Activated naive CD8-positive, alpha-beta T cell (primary cell): Measurements from ENCODE around the gene MCTP1.

ENCODE experiments used
- H3K27ac Mint-ChIP-seq: one replicate; pipeline ENCODE4 v1.8.0; 2021; ENCODE audit warnings: mixed read lengths
- H3K27me3 Mint-ChIP-seq: one replicate; pipeline ENCODE4 v1.8.0; 2021; ENCODE audit warnings: mixed read lengths
- H3K36me3 Mint-ChIP-seq: one replicate; pipeline ENCODE4 v1.8.0; 2021; ENCODE audit warnings: mixed read lengths
- H3K4me1 Mint-ChIP-seq: one replicate; pipeline ENCODE4 v1.8.0; 2021; ENCODE audit warnings: low read depth, mixed read lengths
- H3K4me3 Mint-ChIP-seq: one replicate; pipeline ENCODE4 v1.8.0; 2021; ENCODE audit warnings: mild to moderate bottlenecking, mixed read lengths
- H3K9me3 Mint-ChIP-seq: one replicate; pipeline ENCODE4 v1.8.0; 2021; ENCODE audit warnings: low read depth, mixed read lengths

MCTP1 gene

GRCh38 chr5:94796586-94796985 lies 488.3 kb downstream of the MCTP1 start:
- Mint-ChIP-seq H3K9me3 (no peaks in the 10 kb centered on the region), H3K27me3 (peaks cover 1% of the 10 kb centered on the region), H3K36me3 (no peaks in the 10 kb centered on the region), H3K4me3 (no peak overlapping the region), H3K27ac (no peak overlapping the region), H3K4me1 (peaks cover 42% of the 10 kb centered on the region)

- Mint-ChIP-seq H3K9me3 (no peaks in the 10 kb centered on the region), H3K27me3 (no peaks in the 10 kb centered on the region), H3K27ac (peak overlapping the region; percentile 95), H3K4me1 (peaks cover 40% of the 10 kb centered on the region), H3K36me3 (no peaks in the 10 kb centered on the region), H3K4me3 (peak overlapping the region; percentile 61)
Measured at GRCh38 chr5:94793816-94794198, 491.1 kb downstream of the MCTP1 start.

GRCh38 chr5:94793113-94793815 lies 491.6 kb downstream of the MCTP1 start:
- peaks cover 40% of the 10 kb centered on the region for H3K4me1 Mint-ChIP-seq
- H3K4me3 Mint-ChIP-seq = peak overlapping the region; percentile 61

GRCh38 chr5:94791829-94792228 lies 493.1 kb downstream of the MCTP1 start:
- Mint-ChIP-seq H3K9me3 (no peaks in the 10 kb centered on the region), H3K27ac (no peak overlapping the region), H3K36me3 (no peaks in the 10 kb centered on the region), H3K27me3 (no peaks in the 10 kb centered on the region), H3K4me1 (peaks cover 40% of the 10 kb centered on the region), H3K4me3 (no peak overlapping the region)

More at GRCh38 chr5:94793113-94793815, 491.6 kb downstream of the MCTP1 start:
- H3K9me3 Mint-ChIP-seq = no peaks in the 10 kb centered on the region
- no peaks in the 10 kb centered on the region for H3K27me3 Mint-ChIP-seq
- H3K36me3 Mint-ChIP-seq = no peaks in the 10 kb centered on the region
- peak overlapping the region; percentile 95 for H3K27ac Mint-ChIP-seq

GRCh38 chr5:94788527-94788926 lies 496.4 kb downstream of the MCTP1 start:
- no peaks in the 10 kb centered on the region for H3K36me3 Mint-ChIP-seq
- no peaks in the 10 kb centered on the region for H3K9me3 Mint-ChIP-seq
- peaks cover 13% of the 10 kb centered on the region for H3K4me1 Mint-ChIP-seq
- H3K27ac Mint-ChIP-seq = no peak overlapping the region
- no peak overlapping the region for H3K4me3 Mint-ChIP-seq
- H3K27me3 Mint-ChIP-seq = no peaks in the 10 kb centered on the region

GRCh38 chr5:94784536-94785505 lies 500.1 kb downstream of the MCTP1 start:
- H3K27me3 Mint-ChIP-seq = no peaks in the 10 kb centered on the region
- no peaks in the 10 kb centered on the region for H3K4me1 Mint-ChIP-seq
- H3K4me3 Mint-ChIP-seq = no peak overlapping the region
- no peaks in the 10 kb centered on the region for H3K36me3 Mint-ChIP-seq
- no peaks in the 10 kb centered on the region for H3K9me3 Mint-ChIP-seq
- H3K27ac Mint-ChIP-seq = no peak overlapping the region

- Mint-ChIP-seq H3K4me1 (no peaks in the 10 kb centered on the region), H3K27ac (no peak overlapping the region), H3K27me3 (peaks cover 3% of the 10 kb centered on the region), H3K36me3 (no peaks in the 10 kb centered on the region), H3K4me3 (no peak overlapping the region), H3K9me3 (no peaks in the 10 kb centered on the region)
Measured at GRCh38 chr5:94782383-94782782, 502.5 kb downstream of the MCTP1 start.

- no peaks in the 10 kb centered on the region for H3K36me3 Mint-ChIP-seq
- no peaks in the 10 kb centered on the region for H3K9me3 Mint-ChIP-seq
- no peaks in the 10 kb centered on the region for H3K4me1 Mint-ChIP-seq
- H3K4me3 Mint-ChIP-seq = no peak overlapping the region
- H3K27me3 Mint-ChIP-seq = peaks cover 3% of the 10 kb centered on the region
- H3K27ac Mint-ChIP-seq = no peak overlapping the region
Measured at GRCh38 chr5:94779684-94780083, 505.2 kb downstream of the MCTP1 start.

- no peak overlapping the region for H3K27ac Mint-ChIP-seq
- H3K9me3 Mint-ChIP-seq = no peaks in the 10 kb centered on the region
- H3K4me1 Mint-ChIP-seq = no peaks in the 10 kb centered on the region
- H3K36me3 Mint-ChIP-seq = no peaks in the 10 kb centered on the region
- H3K27me3 Mint-ChIP-seq = peaks cover 3% of the 10 kb centered on the region
- no peak overlapping the region for H3K4me3 Mint-ChIP-seq
Measured at GRCh38 chr5:94778732-94779131, 506.2 kb downstream of the MCTP1 start.

GRCh38 chr5:94778299-94778698 lies 506.6 kb downstream of the MCTP1 start:
- Mint-ChIP-seq H3K27me3 (peaks cover 3% of the 10 kb centered on the region), H3K4me1 (no peaks in the 10 kb centered on the region), H3K36me3 (no peaks in the 10 kb centered on the region), H3K4me3 (no peak overlapping the region), H3K27ac (no peak overlapping the region), H3K9me3 (no peaks in the 10 kb centered on the region)

GRCh38 chr5:94777056-94777880 lies 507.6 kb downstream of the MCTP1 start:
- Mint-ChIP-seq H3K27ac (no peak overlapping the region), H3K36me3 (no peaks in the 10 kb centered on the region), H3K4me3 (no peak overlapping the region), H3K9me3 (no peaks in the 10 kb centered on the region), H3K4me1 (no peaks in the 10 kb centered on the region), H3K27me3 (peaks cover 3% of the 10 kb centered on the region)

GRCh38 chr5:94776167-94776566 lies 508.7 kb downstream of the MCTP1 start:
- H3K9me3 Mint-ChIP-seq = no peaks in the 10 kb centered on the region

GRCh38 chr5:94775088-94775487 lies 509.8 kb downstream of the MCTP1 start:
- Mint-ChIP-seq H3K4me1 (no peaks in the 10 kb centered on the region), H3K27me3 (peaks cover 3% of the 10 kb centered on the region), H3K36me3 (no peaks in the 10 kb centered on the region), H3K9me3 (no peaks in the 10 kb centered on the region), H3K4me3 (no peak overlapping the region), H3K27ac (no peak overlapping the region)

More at GRCh38 chr5:94776167-94776566, 508.7 kb downstream of the MCTP1 start:
- Mint-ChIP-seq H3K27ac (no peak overlapping the region), H3K27me3 (peaks cover 3% of the 10 kb centered on the region), H3K4me3 (no peak overlapping the region), H3K4me1 (no peaks in the 10 kb centered on the region), H3K36me3 (no peaks in the 10 kb centered on the region)

- no peaks in the 10 kb centered on the region for H3K36me3 Mint-ChIP-seq
- no peak overlapping the region for H3K27ac Mint-ChIP-seq
- no peaks in the 10 kb centered on the region for H3K4me1 Mint-ChIP-seq
- peaks cover 2% of the 10 kb centered on the region for H3K27me3 Mint-ChIP-seq
- no peak overlapping the region for H3K4me3 Mint-ChIP-seq
- no peaks in the 10 kb centered on the region for H3K9me3 Mint-ChIP-seq
Measured at GRCh38 chr5:94771742-94772141, 513.2 kb downstream of the MCTP1 start.

- Mint-ChIP-seq H3K4me3 (no peak overlapping the region), H3K9me3 (no peaks in the 10 kb centered on the region), H3K4me1 (no peaks in the 10 kb centered on the region), H3K36me3 (no peaks in the 10 kb centered on the region), H3K27ac (no peak overlapping the region), H3K27me3 (peaks cover 2% of the 10 kb centered on the region)
Measured at GRCh38 chr5:94769996-94770395, 514.9 kb downstream of the MCTP1 start.
